ENCODE data around the gene FBN3. TPM values are rescaled to one million over a fixed set of nuclear protein-coding genes. Genes with fewer than 3 reads are reported as not detected.
"Not testable (repeated sequence)": the region's sequence is repeated elsewhere in the genome, so short reads cannot be mapped to it uniquely, and the experiment has no call there.

Gene FBN3
- total RNA-seq, 1 donor = not detected

DNA sequence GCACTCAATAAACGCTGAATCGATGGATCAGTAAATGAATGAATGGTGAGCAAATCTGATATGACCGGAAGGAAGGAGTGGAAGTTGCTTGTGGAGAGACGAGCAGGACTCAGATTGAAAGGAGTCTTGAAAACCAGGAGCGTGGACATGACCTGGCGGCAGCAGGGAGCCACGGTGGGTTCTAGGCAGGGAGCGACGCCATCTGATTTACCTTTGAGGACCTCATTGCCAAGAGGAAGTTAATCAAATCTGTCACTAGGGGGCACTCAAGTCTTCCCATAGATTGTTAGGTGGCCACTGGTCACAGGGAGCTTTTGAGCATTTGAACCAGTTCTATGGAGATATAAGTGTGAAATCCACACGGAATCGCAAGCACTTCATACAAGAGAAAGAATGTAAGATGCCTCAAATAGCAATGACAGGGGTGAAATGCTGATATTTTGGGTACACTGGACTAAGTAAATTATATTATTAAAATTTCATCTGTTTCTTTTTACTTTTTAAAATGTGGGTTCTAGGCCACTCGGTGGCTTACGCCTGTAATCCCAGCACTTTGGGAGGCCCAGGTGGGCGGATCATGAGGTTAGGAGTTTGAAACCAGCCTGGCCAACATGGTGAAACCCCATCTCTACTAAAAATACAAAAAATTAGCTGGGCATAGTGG is 9.2 kb upstream of the FBN3 start:
- peak; percentile 88 for DNase-seq (ENCODE audit: low read depth)
- no peak overlapping the region for H3K4me3 ChIP-seq (ENCODE audit: low read depth, low read length)
- TF ChIP-seq, protein P1, sequence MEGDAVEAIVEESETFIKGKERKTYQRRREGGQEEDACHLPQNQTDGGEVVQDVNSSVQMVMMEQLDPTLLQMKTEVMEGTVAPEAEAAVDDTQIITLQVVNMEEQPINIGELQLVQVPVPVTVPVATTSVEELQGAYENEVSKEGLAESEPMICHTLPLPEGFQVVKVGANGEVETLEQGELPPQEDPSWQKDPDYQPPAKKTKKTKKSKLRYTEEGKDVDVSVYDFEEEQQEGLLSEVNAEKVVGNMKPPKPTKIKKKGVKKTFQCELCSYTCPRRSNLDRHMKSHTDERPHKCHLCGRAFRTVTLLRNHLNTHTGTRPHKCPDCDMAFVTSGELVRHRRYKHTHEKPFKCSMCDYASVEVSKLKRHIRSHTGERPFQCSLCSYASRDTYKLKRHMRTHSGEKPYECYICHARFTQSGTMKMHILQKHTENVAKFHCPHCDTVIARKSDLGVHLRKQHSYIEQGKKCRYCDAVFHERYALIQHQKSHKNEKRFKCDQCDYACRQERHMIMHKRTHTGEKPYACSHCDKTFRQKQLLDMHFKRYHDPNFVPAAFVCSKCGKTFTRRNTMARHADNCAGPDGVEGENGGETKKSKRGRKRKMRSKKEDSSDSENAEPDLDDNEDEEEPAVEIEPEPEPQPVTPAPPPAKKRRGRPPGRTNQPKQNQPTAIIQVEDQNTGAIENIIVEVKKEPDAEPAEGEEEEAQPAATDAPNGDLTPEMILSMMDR (IDR thresholded peaks at IDR 0.05; ENCODE audit: insufficient read depth, low read length) = peak; percentile 65

DNA sequence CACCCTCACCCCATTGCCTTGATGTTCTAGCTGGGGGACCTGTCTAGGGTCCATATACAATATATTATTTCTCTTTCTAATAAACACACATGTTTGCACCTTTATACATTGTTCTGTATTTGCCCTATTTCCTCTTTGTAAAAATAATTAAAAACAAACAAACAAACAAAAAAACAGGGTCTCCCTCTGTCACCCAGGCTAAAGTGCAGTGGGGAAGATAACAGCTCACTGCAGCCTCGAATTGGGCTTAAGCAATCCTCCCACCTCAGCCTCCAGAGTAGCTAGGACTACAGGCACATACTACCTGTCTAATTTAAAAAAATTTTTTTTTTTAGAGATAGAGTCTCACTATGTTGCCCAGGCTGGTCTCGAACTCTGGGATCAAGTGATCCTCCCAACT is 5.9 kb upstream of the FBN3 start:
- TF ChIP-seq, protein P1 (IDR thresholded peaks at IDR 0.05; ENCODE audit: insufficient read depth, low read length) = no peak
- no peak overlapping the region for H3K4me3 ChIP-seq (ENCODE audit: low read depth, low read length)
- no peak for DNase-seq (ENCODE audit: low read depth)

DNA sequence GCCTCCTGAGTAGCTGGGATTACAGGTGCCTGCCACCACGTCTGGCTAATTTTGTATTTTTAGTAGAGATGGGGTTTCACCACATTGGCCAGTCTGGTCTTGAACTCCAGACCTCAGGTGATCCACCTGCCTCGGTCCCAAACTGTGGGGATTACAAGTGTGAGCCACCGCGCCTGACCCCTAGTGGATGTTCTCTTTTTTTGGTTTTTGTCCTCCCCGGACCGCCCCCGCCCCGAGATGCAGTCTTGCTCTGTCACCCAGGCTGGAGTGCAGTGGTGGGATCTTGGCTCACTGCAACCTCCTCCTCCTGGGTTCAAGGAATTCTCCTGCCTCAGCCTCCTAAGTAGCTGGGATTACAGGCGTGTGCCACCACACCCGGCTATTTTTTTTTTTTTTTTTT is 4.6 kb upstream of the FBN3 start:
- TF ChIP-seq, protein P1 (IDR thresholded peaks at IDR 0.05; ENCODE audit: insufficient read depth, low read length) = peak; percentile 21
- not testable (repeated sequence) for H3K4me3 ChIP-seq (ENCODE audit: low read depth, low read length); DNase-seq (ENCODE audit: low read depth)

DNA sequence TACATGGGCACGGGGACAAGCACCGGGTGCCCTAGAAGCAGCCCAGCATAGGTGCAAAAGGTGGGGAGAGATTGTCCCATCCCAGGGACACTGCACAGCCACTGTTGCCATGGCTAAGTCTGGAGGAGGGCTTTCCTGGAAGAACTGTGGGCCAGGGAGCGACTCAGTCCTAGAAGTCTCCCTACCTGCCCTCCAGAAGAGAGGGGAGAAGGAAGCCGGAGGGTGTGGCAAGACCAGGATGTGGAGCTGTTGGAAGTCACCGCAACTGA is 2.3 kb upstream of the FBN3 start:
- DNase-seq (ENCODE audit: low read depth) = no peak
- no peak overlapping the region for H3K4me3 ChIP-seq (ENCODE audit: low read depth, low read length)
- TF ChIP-seq, protein P1 (IDR thresholded peaks at IDR 0.05; ENCODE audit: insufficient read depth, low read length) = no peak

DNA sequence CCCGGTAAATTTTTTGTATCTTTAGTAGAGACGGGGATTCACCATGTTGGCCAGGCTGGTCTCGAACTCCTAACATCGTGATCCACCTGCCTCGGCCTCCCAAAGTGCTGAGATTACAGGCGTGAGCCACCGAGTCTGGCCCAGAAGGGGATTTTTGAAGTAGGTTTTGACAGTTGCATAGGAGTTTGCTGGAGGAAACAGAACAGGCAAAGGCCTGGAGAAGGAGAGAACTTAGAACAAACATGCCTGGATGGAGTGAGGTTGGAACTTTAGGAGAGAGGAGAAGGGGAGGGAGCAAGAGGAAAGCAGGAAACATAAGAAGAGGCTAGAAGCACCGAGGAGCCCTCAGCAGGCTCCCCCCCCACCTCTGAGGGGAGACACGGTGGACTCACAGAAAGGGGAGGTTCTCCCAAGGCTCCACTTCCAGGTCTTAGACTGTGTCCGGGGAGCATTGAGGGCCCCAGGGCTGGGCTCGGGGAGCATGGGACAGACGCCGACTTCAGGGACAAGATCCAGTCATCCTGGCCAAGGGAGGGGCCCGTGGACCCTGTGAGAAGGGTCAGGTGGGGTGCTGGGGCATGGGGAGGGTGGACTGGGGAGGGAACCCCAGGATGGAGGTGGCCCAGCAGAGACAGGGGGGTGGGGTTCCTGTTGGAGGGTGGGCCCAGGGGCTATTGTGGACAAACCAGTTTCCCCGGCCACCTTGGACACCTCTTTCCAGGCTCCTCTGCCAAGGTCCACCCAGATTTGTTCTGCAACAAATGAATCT is 1.8 kb upstream of the FBN3 start:
- TF ChIP-seq, protein P1 (IDR thresholded peaks at IDR 0.05; ENCODE audit: insufficient read depth, low read length) = no peak
- H3K4me3 ChIP-seq (ENCODE audit: low read depth, low read length) = no peak overlapping the region
- DNase-seq (ENCODE audit: low read depth) = no peak

DNA sequence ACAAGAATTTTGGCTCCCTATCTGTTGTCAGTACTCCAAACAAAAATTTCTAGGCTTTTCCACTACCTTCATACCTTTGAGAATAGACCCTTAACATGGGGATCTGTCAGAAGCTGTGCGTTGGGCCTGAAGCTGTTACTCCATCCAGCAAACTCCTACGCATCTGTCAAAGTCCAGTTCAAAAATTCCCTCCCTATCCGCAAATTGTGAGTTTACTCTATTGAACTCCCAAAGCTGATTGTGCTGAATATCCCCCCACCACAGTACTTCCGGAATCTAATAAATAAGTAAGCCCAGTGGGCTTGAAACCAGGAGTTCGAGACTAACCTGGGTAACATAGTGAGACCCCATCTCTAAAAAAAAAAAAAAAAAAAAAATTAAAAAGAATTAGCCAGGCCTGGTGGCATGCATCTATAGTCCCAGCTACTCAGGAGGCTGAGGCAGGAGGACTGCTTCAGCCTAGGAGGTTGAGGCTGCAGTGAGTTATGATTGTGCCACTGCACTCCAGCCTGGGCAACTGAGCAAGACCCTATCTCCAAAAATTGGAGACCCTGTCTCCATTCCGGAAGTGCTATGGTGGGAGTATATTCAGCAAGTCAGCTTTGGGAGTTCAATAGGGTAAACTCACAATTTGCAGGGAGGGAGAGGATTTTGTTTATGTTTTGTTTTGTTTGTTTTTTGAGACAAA is 930 bp upstream of the FBN3 start:
- TF ChIP-seq, protein P1 (IDR thresholded peaks at IDR 0.05; ENCODE audit: insufficient read depth, low read length) = no peak
- DNase-seq (ENCODE audit: low read depth) = no peak
- no peak overlapping the region for H3K4me3 ChIP-seq (ENCODE audit: low read depth, low read length)
